MM.1S (cell line): ENCODE results near the gene PDGFA.

Source experiments
- EZH2 ChIP-seq: fragments of 300-600 bp; sonication (generic); optimal IDR thresholded peaks from 2 replicates; pipeline ENCODE3; 2017; ENCODE audit warnings: low read depth, mild to moderate bottlenecking, antibody characterized with exemption, low read length, mixed read lengths
- EZH2phosphoT487 ChIP-seq: fragments of 300-600 bp; sonication (generic); IDR thresholded peaks from 2 replicates; pipeline ENCODE4 v1.6.1; 2018; ENCODE audit warnings: antibody characterized with exemption, low read length
- TF ChIP-seq, protein P1 (sequence below): fragments of 300-600 bp; sonication (generic); IDR thresholded peaks from 2 replicates; pipeline ENCODE4 v1.5.1; 2016; ENCODE audit warnings: antibody characterized with exemption, low read length, mixed read lengths

DNA sequence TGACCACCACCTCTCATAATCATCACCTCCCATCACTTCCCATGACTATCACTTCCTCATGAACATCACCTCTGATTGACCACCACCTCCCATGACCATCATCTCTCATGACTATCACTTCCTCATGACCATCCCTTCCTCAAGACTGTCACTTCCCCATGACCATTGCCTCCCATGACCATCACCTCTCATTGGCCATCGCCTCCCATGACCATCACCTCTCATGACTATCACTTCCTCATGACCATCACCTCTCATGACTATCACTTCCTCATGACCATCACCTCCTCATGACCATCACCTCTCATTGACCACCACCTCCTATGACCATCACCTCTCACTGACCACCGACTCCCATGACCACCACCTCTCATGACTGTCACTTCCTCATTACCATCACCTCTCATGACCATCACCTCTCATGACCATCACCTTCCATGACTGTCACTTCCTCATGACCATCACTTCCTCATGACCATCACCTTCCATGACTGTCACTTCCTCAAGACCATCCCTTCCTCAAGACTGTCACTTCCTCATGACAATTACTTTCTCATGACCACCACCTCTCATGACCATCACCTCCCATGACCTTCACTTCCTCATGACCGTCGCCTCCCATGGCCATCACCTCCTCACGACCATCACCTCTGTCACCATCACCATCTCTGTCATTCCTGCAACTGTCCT, 51.6 kb downstream of the PDGFA start:
- TF ChIP-seq, protein P1, sequence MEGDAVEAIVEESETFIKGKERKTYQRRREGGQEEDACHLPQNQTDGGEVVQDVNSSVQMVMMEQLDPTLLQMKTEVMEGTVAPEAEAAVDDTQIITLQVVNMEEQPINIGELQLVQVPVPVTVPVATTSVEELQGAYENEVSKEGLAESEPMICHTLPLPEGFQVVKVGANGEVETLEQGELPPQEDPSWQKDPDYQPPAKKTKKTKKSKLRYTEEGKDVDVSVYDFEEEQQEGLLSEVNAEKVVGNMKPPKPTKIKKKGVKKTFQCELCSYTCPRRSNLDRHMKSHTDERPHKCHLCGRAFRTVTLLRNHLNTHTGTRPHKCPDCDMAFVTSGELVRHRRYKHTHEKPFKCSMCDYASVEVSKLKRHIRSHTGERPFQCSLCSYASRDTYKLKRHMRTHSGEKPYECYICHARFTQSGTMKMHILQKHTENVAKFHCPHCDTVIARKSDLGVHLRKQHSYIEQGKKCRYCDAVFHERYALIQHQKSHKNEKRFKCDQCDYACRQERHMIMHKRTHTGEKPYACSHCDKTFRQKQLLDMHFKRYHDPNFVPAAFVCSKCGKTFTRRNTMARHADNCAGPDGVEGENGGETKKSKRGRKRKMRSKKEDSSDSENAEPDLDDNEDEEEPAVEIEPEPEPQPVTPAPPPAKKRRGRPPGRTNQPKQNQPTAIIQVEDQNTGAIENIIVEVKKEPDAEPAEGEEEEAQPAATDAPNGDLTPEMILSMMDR: no peak
- TF ChIP-seq EZH2 (no peak), EZH2phosphoT487 (no peak)
